Effector memory CD4-positive, alpha-beta T cell (primary cell): ENCODE results near the gene PRSS36.
"Not testable (repeated sequence)": the region's sequence is repeated elsewhere in the genome, so short reads cannot be mapped to it uniquely, and the experiment has no call there.

Experiments
- DNase-seq, 3 donors: peaks; one replicate each; pipeline ENCODE4 v3.0.0-alpha.2; 2020
- H3K27ac ChIP-seq: 2 replicates; pipeline ENCODE4 v1.7.0; 2013; ENCODE audit warnings: mild to moderate bottlenecking, low read length, moderate library complexity; ENCODE audit not compliant: insufficient read depth, poor library complexity, severe bottlenecking
- H3K27me3 ChIP-seq: replicated peaks from 2 replicates; pipeline ENCODE4 v1.7.0; 2013; ENCODE audit warnings: mild to moderate bottlenecking, low read length; ENCODE audit not compliant: insufficient read depth, control insufficient read depth, poor library complexity, severe bottlenecking
- H3K36me3 ChIP-seq: 2 replicates; pipeline ENCODE4 v1.7.0; 2013; ENCODE audit warnings: mild to moderate bottlenecking, low read length, moderate library complexity; ENCODE audit not compliant: control insufficient read depth, insufficient read depth
- H3K4me1 ChIP-seq: 2 replicates; pipeline ENCODE4 v1.7.0; 2013; ENCODE audit warnings: low read length, mild to moderate bottlenecking; ENCODE audit not compliant: control insufficient read depth, insufficient read depth, poor library complexity, severe bottlenecking
- H3K4me3 ChIP-seq: 2 replicates; pipeline ENCODE4 v1.7.0; 2013; ENCODE audit warnings: low read length, low read depth, mild to moderate bottlenecking; ENCODE audit not compliant: insufficient read depth, poor library complexity, severe bottlenecking
- H3K9me3 ChIP-seq: 2 replicates; pipeline ENCODE4 v1.7.0; 2013; ENCODE audit warnings: mild to moderate bottlenecking, low read length, moderate library complexity; ENCODE audit not compliant: control insufficient read depth

Gene PRSS36

DNA sequence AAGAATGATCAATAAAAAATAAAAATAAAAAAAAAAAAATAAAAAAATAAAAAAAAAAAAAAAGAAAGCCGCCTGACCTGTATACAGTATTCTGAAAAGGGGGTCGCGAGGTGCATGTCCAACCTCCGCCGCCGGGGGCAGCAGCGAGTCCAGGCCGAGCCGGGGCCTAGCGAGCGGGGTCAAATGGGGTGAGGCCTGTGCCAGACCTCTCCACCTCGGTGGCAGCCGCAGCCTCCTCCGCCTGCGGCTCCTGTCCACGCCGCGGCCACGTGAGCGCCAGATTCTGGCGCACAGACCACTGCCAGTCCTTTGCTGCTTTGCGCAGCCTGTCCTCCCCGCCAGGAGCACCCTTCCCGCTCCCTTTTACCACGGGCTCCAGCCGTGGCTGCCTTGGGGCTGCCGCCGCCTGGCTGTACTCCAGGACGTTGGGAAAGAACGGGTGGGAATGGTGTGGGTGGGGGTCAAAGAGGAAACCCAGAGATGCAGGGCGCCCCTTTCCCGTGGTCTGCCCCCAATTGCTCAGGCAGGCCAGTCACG is 44.1 kb downstream of the PRSS36 start:
- Histone ChIP-seq H3K4me3 (no peak overlapping the region), H3K27ac (no peak overlapping the region), H3K27me3 (no peaks in the 10 kb centered on the region), H3K4me1 (peaks cover 10% of the 10 kb centered on the region), H3K9me3 (no peaks in the 10 kb centered on the region), H3K36me3 (peaks cover 8% of the 10 kb centered on the region)
- DNase-seq, result peak; percentile 56 to 65 (median 65)

DNA sequence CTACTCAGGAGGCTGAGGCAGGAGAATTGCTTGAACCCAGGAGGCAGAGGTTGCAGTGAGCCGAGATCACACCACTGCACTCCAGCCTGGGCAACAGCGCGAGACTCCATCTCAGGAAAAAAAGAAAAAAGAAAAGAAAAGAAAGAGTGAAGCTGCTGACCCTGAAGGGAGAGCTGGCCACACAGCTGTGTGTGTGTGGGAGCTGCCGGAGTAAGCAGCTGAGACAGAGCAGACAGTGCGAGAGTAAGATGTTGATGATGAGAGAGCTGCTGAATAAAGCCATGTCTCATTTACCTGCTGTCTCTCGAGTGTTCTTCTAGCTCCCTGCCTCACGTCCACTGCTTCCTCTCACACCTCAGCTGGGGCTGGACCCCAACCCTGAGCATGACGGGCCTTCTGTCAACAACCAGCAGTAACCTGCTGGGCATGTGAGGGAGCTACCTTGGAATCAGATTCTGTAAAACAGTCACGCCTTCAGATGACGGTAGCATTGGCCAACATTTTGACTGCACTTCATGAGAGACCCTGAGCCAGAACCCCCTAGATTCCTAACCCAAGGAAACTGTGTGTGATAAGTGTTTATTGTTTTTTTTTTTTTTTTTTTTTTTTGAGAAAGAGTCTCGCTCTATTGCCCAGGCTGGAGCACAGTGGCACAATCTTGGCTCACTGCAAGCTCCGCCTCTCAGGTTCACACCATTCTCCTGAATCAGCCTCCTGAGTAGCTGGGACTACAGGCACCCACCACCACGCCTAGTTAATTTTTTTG is 48.8 kb downstream of the PRSS36 start:
- not testable (repeated sequence) for H3K9me3 ChIP-seq, H3K4me3 ChIP-seq, H3K27ac ChIP-seq, H3K4me1 ChIP-seq, H3K27me3 ChIP-seq, H3K36me3 ChIP-seq, DNase-seq

DNA sequence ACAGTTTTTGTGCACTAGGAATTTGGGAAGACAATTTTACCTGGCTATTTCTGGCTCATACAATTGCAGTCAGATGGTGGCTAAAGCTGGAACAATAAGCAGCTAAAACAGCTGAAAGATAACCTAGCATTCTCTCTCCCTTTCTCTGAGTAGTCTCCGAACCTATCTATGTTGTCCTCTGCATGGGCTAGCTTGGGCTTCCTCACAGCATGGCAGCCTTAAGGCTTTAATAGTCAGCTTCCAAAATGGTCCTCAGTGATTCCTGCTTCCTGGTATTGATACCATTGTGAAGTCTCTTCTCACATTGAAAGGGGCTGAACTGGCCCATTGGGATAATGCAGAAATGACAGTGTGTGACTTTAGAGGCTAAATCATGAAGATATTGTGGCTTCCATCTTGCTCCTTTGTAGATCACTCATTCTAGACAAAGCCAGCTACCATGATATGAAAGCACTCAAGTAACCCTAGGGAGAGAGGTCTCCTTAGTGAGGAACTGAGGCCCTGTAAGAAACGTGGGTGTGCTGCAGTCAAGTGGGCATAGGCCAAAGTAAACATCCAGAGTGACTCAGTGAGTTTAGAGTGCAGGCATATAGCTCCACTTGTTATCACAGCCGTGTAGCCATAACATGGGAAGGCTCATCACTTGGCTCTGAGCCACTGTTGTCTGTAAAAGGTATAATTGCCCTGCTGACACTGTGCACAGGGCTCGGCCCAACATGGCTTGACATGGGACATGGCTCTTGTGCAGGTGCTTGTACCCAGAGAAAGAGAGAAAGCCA is 49.8 kb downstream of the PRSS36 start:
- H3K9me3 ChIP-seq, result no peaks in the 10 kb centered on the region
- H3K27ac ChIP-seq, result no peak overlapping the region
- H3K36me3 ChIP-seq, result no peaks in the 10 kb centered on the region
- no peak for DNase-seq
- H3K27me3 ChIP-seq, result no peaks in the 10 kb centered on the region
- H3K4me1 ChIP-seq, result no peaks in the 10 kb centered on the region
- no peak overlapping the region for H3K4me3 ChIP-seq

DNA sequence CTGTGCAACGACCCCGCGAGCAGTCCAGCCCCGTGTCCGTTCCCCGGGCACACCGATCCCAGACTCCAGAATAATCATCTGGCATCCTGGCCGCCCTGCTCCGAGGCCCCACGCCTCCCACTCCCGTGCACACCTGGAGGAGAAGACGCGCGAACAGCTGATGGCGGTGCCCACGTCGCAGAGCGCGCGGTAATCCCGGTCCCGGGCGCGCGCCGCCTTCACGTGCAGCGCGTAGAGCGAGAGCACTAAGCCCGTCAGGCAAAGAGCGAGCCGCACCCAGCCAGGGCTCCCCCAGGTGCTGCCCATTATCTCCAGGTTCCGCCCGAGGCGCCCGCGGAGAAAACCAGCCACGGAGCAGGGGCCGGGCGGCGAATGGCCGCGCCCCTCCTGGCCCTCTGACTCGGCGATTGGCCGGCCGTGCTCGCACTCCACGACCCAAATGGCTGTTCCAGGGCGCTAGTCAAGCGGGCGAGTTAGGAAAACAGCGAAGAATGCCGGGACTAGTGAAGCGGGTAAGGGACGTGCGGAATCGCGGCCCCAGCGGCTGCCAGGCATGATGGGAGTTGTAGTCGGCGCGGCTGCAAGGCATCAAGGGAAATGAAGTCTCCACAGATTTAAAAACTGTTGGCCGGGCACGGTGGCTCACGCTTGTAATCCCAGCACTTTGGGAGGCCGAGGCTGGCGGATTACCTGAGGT is 55.3 kb downstream of the PRSS36 start, which contains the start of gene VKORC1:
Gene VKORC1, minus strand, starts transcription at position 374 of the 697 bp plus-strand sequence. Its CDS starts 68 bp downstream, at position 306.
- H3K9me3 ChIP-seq, result no peaks in the 10 kb centered on the region
- H3K36me3 ChIP-seq, result peaks cover 16% of the 10 kb centered on the region
- peak within 1 kb of the TSS; percentile 87 for H3K4me3 ChIP-seq
- peak within 1 kb of the TSS; percentile 77 for H3K27ac ChIP-seq
- H3K27me3 ChIP-seq, result no peaks in the 10 kb centered on the region
- H3K4me1 ChIP-seq, result peaks cover 8% of the 10 kb centered on the region
- peak; percentile 78 to 83 (median 80) for DNase-seq

DNA sequence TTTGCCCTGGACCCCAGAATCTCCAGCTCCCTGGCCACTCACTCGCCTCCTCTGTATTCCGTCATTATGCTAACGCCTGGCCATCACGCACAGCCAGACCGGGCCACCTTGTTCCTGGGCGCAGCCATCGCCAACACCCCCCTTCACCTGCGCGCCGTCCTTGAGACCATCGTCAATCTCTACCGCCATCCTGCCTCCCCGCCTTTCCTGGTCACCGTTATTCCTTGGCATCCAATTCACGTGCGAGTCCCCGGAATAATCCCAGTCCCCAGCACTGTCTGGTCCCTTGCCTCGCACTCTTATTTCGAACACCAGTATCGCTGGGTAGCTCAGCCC is 55.8 kb downstream of the PRSS36 start:
- H3K27me3 ChIP-seq, result no peaks in the 10 kb centered on the region
- H3K9me3 ChIP-seq, result no peaks in the 10 kb centered on the region
- H3K4me3 ChIP-seq, result peak overlapping the region; percentile 87
- H3K4me1 ChIP-seq, result peaks cover 8% of the 10 kb centered on the region
- H3K36me3 ChIP-seq, result peaks cover 16% of the 10 kb centered on the region
- DNase-seq, result no peak
- H3K27ac ChIP-seq, result peak overlapping the region; percentile 77

DNA sequence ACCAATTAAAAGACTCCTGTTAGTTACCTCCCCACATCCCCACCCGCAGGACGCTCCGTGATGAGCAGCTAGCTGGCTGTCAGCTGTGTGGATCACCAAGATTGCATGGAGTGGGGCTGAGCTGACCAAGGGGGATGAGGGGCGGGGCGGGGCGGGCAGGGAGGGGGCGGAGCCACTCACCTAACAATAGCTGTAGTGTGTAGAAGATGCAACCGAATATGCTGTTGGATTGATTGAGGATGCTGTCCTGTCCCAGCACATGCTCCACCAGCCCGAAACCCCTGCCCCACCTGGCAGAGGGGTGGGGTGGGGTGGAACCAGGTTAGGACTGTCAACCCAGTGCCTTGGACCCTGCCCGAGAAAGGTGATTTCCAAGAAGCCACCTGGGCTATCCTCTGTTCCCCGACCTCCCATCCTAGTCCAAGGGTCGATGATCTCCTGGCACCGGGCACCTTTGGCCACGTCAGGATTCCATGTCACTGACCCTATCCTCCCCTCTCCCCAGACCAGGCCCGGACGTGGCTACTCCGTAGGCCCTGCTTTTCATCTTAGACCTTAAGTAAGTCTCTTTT is 56.6 kb downstream of the PRSS36 start:
- Histone ChIP-seq H3K4me1 (peaks cover 8% of the 10 kb centered on the region), H3K27me3 (no peaks in the 10 kb centered on the region), H3K36me3 (peaks cover 16% of the 10 kb centered on the region), H3K27ac (no peak overlapping the region), H3K9me3 (no peaks in the 10 kb centered on the region), H3K4me3 (no peak overlapping the region)
- no peak for DNase-seq

DNA sequence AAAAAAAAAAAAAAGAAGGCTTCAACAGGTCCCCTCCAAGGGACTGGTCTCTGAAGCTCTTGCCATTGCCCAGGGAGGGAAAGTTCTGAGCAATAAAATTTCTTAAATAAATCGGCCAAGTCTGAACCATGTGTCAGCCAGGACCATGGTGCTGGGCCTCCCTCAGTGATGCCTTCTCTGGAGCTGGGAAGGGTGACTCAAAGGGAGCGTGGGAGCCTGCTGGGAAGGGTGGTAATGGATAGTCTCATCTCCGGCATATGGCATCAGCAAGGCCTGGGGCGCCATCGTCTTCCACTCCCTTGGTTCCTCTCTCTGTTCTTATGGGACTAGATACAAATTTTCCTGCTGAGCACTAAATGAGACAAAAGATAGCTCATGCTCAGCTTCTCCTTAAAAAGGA is 57.5 kb downstream of the PRSS36 start:
- H3K36me3 ChIP-seq, result peaks cover 16% of the 10 kb centered on the region
- H3K27me3 ChIP-seq, result no peaks in the 10 kb centered on the region

DNA sequence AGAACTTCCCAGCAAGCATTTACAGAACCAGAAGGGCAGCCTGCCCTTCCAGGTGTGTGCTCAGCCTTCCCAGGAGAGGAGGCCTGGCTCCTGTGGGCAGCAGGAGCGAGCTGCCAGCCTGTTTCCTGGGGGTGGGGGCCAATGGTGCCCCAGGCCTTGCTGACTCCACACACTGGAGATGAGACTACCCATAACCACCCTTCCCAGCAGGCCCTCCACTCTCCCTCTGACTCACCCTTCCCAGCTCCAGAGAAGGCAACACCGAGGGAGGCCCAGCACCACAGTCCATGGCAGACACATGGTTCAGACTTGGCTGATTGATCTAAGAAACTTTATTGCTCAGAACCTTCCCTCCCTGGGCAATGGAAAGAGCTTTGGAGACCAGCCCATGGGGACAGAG is 59.3 kb downstream of the PRSS36 start:
- Histone ChIP-seq H3K4me3 (no peak overlapping the region), H3K4me1 (peaks cover 8% of the 10 kb centered on the region), H3K9me3 (no peaks in the 10 kb centered on the region), H3K27me3 (no peaks in the 10 kb centered on the region), H3K27ac (no peak overlapping the region), H3K36me3 (peaks cover 19% of the 10 kb centered on the region)
- no peak for DNase-seq

More for the DNA sequence above, 57.5 kb downstream of the PRSS36 start:
- no peak for DNase-seq
- Histone ChIP-seq H3K4me3 (no peak overlapping the region), H3K4me1 (peaks cover 8% of the 10 kb centered on the region), H3K9me3 (no peaks in the 10 kb centered on the region), H3K27ac (no peak overlapping the region)

DNA sequence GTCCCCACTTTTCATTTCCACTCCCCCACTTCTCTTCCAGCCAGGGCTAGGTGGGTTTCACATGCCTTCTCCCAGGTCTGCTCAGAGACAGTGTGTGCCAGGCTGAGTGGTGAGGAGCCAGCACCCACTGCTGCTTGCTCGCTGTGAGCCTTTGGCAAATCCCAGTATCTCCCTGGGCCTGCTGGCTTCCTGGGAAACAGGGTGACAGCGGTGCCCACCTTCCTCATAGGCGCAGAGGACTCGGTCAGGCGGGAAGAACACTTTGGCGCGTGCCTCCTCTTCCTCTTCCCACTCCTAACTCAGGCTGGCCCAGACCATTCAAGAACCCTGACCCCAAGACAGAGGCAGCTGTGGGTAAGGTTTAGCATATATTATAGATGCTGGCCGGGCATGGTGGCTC is 60.7 kb downstream of the PRSS36 start:
- peaks cover 22% of the 10 kb centered on the region for H3K36me3 ChIP-seq
- no peak overlapping the region for H3K27ac ChIP-seq
- DNase-seq, result no peak
- H3K4me1 ChIP-seq, result peaks cover 8% of the 10 kb centered on the region
- H3K9me3 ChIP-seq, result no peaks in the 10 kb centered on the region
- H3K4me3 ChIP-seq, result no peak overlapping the region
- no peaks in the 10 kb centered on the region for H3K27me3 ChIP-seq
